GM23338 (cell line): Measurements from ENCODE around the gene MLLT1. TPM values are rescaled to one million over a fixed set of nuclear protein-coding genes. Genes with fewer than 3 reads are reported as not detected.

Experiments
- ATAC-seq: fragments of 200-7000 bp; cut with Tn5 transposase; 3 replicates; pipeline ENCODE4 v1.9.1; 2020
- DNase-seq: peaks from one replicate; pipeline ENCODE4 v3.0.0-alpha.2; 2015; ENCODE audit warnings: low spot score
- H2AFZ ChIP-seq: fragments of 200-600 bp; sonication (generic); 2 replicates; pipeline ENCODE4 v1.8.0; 2016; ENCODE audit warnings: antibody characterized with exemption, mild to moderate bottlenecking, moderate library complexity
- H3F3A ChIP-seq: fragments of 200-600 bp; sonication (generic); replicated peaks from 2 replicates; pipeline ENCODE4 v1.8.0; 2017; ENCODE audit warnings: antibody characterized with exemption, mixed run types, low read depth
- H3K27ac ChIP-seq: fragments of 200-600 bp; sonication (generic); 2 replicates; pipeline ENCODE4 v1.6.1; 2016; ENCODE audit warnings: low read depth
- H3K27me3 ChIP-seq: fragments of 200-600 bp; sonication (generic); 2 replicates; pipeline ENCODE4 v1.8.0; 2016; ENCODE audit warnings: mild to moderate bottlenecking, mixed run types, moderate library complexity; ENCODE audit not compliant: insufficient read depth
- H3K36me3 ChIP-seq: fragments of 200-600 bp; sonication (generic); 2 replicates; pipeline ENCODE4 v1.8.0; 2016; ENCODE audit warnings: mild to moderate bottlenecking; ENCODE audit not compliant: insufficient read depth
- H3K4me1 ChIP-seq: fragments of 200-600 bp; sonication (generic); 2 replicates; pipeline ENCODE4 v1.8.0; 2016; ENCODE audit warnings: mild to moderate bottlenecking, moderate library complexity; ENCODE audit not compliant: insufficient read depth
- H3K4me2 ChIP-seq: fragments of 200-600 bp; sonication (generic); 2 replicates; pipeline ENCODE4 v1.7.1; 2017; ENCODE audit warnings: mixed run types
- H3K4me3 ChIP-seq: fragments of 200-600 bp; sonication (generic); 2 replicates; pipeline ENCODE4 v1.6.1; 2016; ENCODE audit warnings: mixed run types
- H3K79me2 ChIP-seq: fragments of 200-600 bp; sonication (generic); replicated peaks from 2 replicates; pipeline ENCODE4 v1.8.0; 2017; ENCODE audit warnings: mild to moderate bottlenecking; ENCODE audit not compliant: insufficient read depth
- H3K9me2 ChIP-seq: fragments of 200-600 bp; sonication (generic); 2 replicates; pipeline ENCODE4 v1.8.0; 2017; ENCODE audit not compliant: insufficient read depth
- H4K20me1 ChIP-seq: fragments of 200-600 bp; sonication (generic); replicated peaks from 2 replicates; pipeline ENCODE4 v1.8.0; 2017; ENCODE audit warnings: mild to moderate bottlenecking; ENCODE audit not compliant: insufficient read depth
- H3K27ac Mint-ChIP-seq: 2 replicates; pipeline ENCODE4 v1.8.0; 2020; ENCODE audit warnings: inconsistent platforms, mild to moderate bottlenecking, moderate library complexity, mixed read lengths
- H3K27me3 Mint-ChIP-seq: 3 replicates; pipeline ENCODE4 v1.8.0; 2022; ENCODE audit warnings: low read depth, mild to moderate bottlenecking, moderate library complexity, mixed read lengths, inconsistent platforms; ENCODE audit not compliant: insufficient read depth, poor library complexity
- H3K36me3 Mint-ChIP-seq: 3 replicates; pipeline ENCODE4 v1.8.0; 2021; ENCODE audit warnings: low read depth, mild to moderate bottlenecking, inconsistent platforms, moderate library complexity, mixed read lengths
- H3K4me1 Mint-ChIP-seq: 3 replicates; pipeline ENCODE4 v1.8.0; 2020; ENCODE audit warnings: mild to moderate bottlenecking, inconsistent platforms, mixed read lengths
- H3K4me3 Mint-ChIP-seq: 3 replicates; pipeline ENCODE4 v1.8.0; 2021; ENCODE audit warnings: moderate library complexity, mild to moderate bottlenecking, inconsistent platforms, mixed read lengths
- H3K9me3 Mint-ChIP-seq: 3 replicates; pipeline ENCODE4 v1.8.0; 2020; ENCODE audit warnings: moderate library complexity, mild to moderate bottlenecking, inconsistent platforms, mixed read lengths
- CTCF ChIP-seq, 2 experiments: fragments of 200-600 bp in 1 of 2; sonication (generic) in 1 of 2; conservative IDR thresholded peaks; 2 replicates each; pipeline versions ENCODE4 v1.5.1 to v1.6.1; 2016 to 2017; ENCODE audit warnings: antibody characterized with exemption in 2 of 2, low read depth in 2 of 2, mild to moderate bottlenecking in 2 of 2, moderate library complexity in 1 of 2
- EZH2 ChIP-seq: fragments of 200-600 bp; sonication (generic); IDR thresholded peaks from one replicate; pipeline ENCODE4 v1.8.0; 2017; ENCODE audit warnings: antibody characterized with exemption, mild to moderate bottlenecking, low read depth; ENCODE audit not compliant: unreplicated experiment
- JUNB ChIP-seq: IDR thresholded peaks from one replicate; pipeline ENCODE4 v1.6.1; 2016; ENCODE audit warnings: antibody characterized with exemption; ENCODE audit not compliant: unreplicated experiment
- POLR2AphosphoS5 ChIP-seq: IDR thresholded peaks from 2 replicates; pipeline ENCODE4 v1.6.1; 2016; ENCODE audit warnings: antibody characterized with exemption, low read depth
- REST ChIP-seq: IDR thresholded peaks from one replicate; pipeline ENCODE4 v1.6.1; 2018; ENCODE audit warnings: antibody characterized with exemption; ENCODE audit not compliant: unreplicated experiment
- ZNF114 ChIP-seq: fragments of 250-450 bp; sonication (Bioruptor Pico); IDR thresholded peaks from 2 replicates; pipeline ENCODE4 v1.5.0; 2020; ENCODE audit warnings: mild to moderate bottlenecking, moderate library complexity
- ZNF462 ChIP-seq: fragments of 250-450 bp; sonication (Bioruptor Pico); IDR thresholded peaks from 2 replicates; pipeline ENCODE4 v1.5.0; 2020; ENCODE audit warnings: mild to moderate bottlenecking, moderate library complexity
- polyA plus RNA-seq: library from polyadenylated mRNA; unstranded; fragments of >200 nt; fragmentation: Nextera tagmentation; extraction: Ambion mirVana; gene quantifications from 2 replicates; pipeline ENCODE4 v1.2.1, GENCODE V29; 2016
- total RNA-seq: library from RNA; depleted of rRNA; stranded (reverse); fragments of >200 nt; shearing (Covaris generic); gene quantifications from 2 replicates; pipeline ENCODE4 v1.2.3, GENCODE V29; 2014

MLLT1 gene
- total and polyA plus RNA-seq, 2 experiments from 2014 or later = 17.8 to 23.4 TPM

- DNase-seq (peak; percentile 95), ATAC-seq (peak; percentile 76)
- TF ChIP-seq POLR2AphosphoS5 (no peak), ZNF114 (CRISPR knock-in tag) (no peak), CTCF (conservative IDR thresholded peaks at IDR 0.05; ENCODE audit: low read depth in 2 of 2) (peak; percentile 78 to 98)
- Histone ChIP-seq H2AFZ (no peak overlapping the region), H3K4me1 (no peaks in the 10 kb centered on the region), H3K79me2 (no peaks in the 10 kb centered on the region), H3K4me2 (no peak overlapping the region), H4K20me1 (no peaks in the 10 kb centered on the region), H3K36me3 (no peaks in the 10 kb centered on the region; the same call in 1 of the 2 replicates), H3F3A (no peaks in the 10 kb centered on the region), H3K27ac (no peak overlapping the region), H3K4me3 (no peak overlapping the region), H3K27me3 (no peaks in the 10 kb centered on the region), H3K9me2 (no peaks in the 10 kb centered on the region)
- Mint-ChIP-seq H3K27me3 (peaks cover 8% of the 10 kb centered on the region), H3K36me3 (peaks cover 8% of the 10 kb centered on the region; the same call in 1 of the 3 replicates), H3K4me1 (peaks cover 7% of the 10 kb centered on the region), H3K9me3 (no peaks in the 10 kb centered on the region), H3K4me3 (no peak overlapping the region), H3K27ac (peak overlapping the region; percentile 76)
Observed at GRCh38 chr19:6218491-6219146, 61.2 kb downstream of the MLLT1 start.

- Histone ChIP-seq H3K4me3 (no peak overlapping the region), H2AFZ (no peak overlapping the region), H4K20me1 (no peaks in the 10 kb centered on the region), H3K27ac (no peak overlapping the region), H3K9me2 (no peaks in the 10 kb centered on the region), H3K4me2 (peak overlapping the region; percentile 62; the same call in 1 of the 2 replicates), H3K36me3 (no peaks in the 10 kb centered on the region; the same call in 1 of the 2 replicates), H3K27me3 (no peaks in the 10 kb centered on the region), H3K79me2 (no peaks in the 10 kb centered on the region), H3K4me1 (no peaks in the 10 kb centered on the region), H3F3A (no peaks in the 10 kb centered on the region)
- Mint-ChIP-seq H3K4me3 (no peak overlapping the region), H3K27ac (peak overlapping the region; percentile 76; the same call in 1 of the 2 replicates), H3K9me3 (no peaks in the 10 kb centered on the region), H3K4me1 (peaks cover 7% of the 10 kb centered on the region), H3K27me3 (peaks cover 7% of the 10 kb centered on the region), H3K36me3 (peaks cover 8% of the 10 kb centered on the region; the same call in 1 of the 3 replicates)
- DNase-seq (no peak), ATAC-seq (no peak)
- TF ChIP-seq EZH2 (no peak), ZNF114 (CRISPR knock-in tag) (no peak), REST (no peak), JUNB (no peak), ZNF462 (CRISPR knock-in tag) (no peak)
Observed at GRCh38 chr19:6217752-6218334, 61.9 kb downstream of the MLLT1 start.
